PC-9 (cell line): ENCODE data around the gene TMEM208.

ENCODE experiments used
- EZH2 ChIP-seq: fragments of 200-600 bp; sonication (generic); IDR thresholded peaks from 2 replicates; pipeline ENCODE4 v1.8.0; 2017; ENCODE audit warnings: antibody characterized with exemption, low read depth
- TF ChIP-seq, protein P1 (sequence below): fragments of 200-600 bp; sonication (generic); conservative IDR thresholded peaks from 2 replicates; pipeline ENCODE4 v1.6.1; 2017; ENCODE audit warnings: mixed run types, antibody characterized with exemption, mild to moderate bottlenecking, moderate library complexity

DNA sequence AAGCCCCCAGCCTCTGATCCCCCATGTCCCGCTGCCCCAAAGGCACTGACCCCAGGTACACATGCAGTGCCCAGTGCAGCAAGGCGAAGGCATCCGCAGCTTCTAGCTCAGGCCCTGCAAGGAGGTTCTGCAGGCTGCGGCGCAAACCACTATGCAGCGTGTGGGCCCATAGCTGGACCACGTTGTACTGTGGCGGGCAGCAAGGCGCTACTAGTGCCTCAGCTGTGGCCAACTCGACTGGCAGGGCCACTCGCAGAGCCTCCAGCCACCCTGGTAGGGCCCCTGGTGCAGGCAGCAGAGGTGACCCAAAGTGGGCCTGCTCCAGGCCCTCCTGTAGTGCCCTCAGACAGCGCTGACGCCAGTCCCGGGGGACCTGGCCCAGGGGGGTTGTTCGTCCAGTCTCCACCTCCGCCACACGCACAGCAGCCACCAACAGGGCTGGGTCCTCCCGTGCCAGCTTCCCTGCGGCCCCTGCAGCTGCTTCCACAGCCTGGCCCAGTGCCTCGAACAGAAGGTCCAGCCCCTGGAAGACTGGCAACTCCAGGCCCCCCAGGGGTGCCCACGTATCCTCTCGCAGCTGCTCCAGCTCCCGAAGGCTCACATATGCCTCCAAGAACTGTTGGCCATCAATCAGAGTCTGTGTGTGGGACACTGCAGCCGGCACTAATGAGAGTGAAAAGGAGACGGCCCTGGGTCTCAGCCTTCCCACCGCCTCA, 39.6 kb upstream of the TMEM208 start:
- TF ChIP-seq, protein P1, sequence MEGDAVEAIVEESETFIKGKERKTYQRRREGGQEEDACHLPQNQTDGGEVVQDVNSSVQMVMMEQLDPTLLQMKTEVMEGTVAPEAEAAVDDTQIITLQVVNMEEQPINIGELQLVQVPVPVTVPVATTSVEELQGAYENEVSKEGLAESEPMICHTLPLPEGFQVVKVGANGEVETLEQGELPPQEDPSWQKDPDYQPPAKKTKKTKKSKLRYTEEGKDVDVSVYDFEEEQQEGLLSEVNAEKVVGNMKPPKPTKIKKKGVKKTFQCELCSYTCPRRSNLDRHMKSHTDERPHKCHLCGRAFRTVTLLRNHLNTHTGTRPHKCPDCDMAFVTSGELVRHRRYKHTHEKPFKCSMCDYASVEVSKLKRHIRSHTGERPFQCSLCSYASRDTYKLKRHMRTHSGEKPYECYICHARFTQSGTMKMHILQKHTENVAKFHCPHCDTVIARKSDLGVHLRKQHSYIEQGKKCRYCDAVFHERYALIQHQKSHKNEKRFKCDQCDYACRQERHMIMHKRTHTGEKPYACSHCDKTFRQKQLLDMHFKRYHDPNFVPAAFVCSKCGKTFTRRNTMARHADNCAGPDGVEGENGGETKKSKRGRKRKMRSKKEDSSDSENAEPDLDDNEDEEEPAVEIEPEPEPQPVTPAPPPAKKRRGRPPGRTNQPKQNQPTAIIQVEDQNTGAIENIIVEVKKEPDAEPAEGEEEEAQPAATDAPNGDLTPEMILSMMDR: no peak
- no peak for TF ChIP-seq EZH2
